Measurements from ENCODE around the gene STK10.

The STK10 gene

DNA sequence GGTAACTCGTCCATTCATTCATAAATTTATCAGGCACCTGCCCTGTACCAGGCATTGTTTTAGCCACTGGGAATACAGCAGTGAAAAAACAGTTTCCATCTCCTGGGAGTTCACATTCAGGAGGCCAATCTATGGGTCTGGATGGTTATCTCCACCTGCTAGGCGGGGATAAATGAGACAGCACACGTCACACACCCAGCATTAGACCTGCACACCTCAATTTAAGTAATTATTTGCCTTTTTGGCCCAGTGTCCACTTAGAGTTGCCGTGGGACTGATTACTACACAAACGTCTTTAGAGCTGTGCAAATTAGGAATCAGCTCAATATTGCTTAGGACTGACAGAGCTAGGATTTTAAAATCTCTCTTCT is 46.1 kb downstream of the STK10 start:
- no peak for DNase-seq

DNA sequence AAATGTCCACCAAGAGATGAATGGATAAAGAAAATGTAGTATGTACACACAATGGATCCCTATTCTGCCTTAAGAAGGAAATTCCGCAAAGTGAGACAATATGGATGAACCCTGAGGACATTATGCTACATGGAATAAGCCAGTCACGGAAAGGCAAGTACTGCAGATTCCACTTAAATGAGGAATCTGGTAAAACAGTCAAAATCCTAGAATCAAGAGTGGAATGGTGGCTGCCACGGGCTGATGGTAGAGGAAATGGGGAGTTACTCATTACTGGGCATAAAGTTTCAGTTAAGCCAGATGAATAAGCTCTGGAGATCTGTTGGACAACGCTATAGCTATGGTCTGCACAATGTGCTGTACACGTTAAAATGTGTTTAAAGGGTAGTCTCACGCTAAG is 47.2 kb downstream of the STK10 start:
- DNase-seq = no peak

DNA sequence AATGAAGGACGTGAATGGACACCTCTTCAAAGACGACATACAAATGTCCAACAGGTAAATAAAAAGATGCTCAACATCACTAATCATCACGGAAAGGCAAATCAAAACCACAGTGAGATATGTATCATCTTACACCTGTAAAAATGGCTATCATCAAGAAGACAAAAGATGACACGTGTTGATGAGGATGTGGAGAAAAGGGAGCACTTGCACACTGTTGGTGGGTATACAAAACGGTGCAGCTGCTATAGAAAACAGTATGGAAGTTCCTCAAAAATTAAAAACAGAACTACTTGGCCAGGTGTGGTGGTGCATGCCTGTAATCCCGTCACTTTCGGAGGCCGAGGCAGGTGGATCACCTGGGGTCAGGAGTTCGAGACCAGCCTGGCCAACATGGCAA is 47.9 kb downstream of the STK10 start:
- no peak for DNase-seq

DNA sequence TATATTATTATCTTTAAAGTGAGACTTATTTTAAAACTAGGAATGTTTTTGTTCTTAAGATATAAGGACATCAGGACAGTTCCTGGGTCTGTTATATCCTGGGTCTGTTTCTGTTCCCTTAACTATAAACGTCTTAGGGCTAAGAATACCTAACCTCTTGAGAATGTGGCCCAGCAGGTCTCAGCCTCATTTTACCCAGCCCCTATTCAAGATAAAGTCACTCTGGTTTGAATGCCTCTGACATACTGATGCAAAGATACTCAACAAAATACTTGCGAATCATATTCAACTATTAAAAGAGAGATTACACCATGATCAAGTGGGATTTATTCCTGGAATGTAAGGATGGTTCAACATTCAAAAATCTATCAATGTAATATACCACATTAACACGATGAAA is 51.0 kb downstream of the STK10 start:
- no peak for DNase-seq

DNA sequence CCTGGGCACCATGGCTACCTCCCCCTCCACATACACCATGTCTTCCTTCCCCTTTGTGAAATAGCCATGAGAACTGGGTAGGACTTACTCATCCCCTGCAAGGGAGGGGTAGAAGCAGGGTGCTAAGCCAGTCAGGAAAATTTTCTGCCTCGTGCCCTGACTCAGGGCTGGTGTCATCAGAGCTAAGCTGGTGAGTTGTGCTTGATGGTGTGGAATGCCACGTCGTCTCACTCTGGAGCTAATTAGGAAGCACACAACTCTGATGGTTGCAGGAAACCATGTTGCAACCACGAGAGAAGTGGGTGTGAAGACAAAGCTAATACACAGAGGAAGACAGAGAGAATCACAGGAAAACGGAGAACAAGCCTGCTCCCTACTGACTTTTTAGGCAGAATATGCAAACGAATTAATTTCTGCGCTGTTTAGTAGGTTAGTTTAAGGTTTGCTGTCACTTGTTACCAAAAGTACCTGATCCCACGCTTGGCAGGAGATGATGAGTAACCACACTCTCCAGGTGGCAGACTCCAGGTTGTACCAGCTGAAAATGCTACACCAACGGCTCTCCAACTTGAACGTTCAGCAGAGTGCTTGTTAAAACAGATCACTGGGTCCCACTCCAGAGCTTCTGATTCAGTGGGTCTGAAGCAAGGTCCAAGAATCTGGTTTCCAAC is 54.5 kb downstream of the STK10 start:
- DNase-seq = no peak

DNA sequence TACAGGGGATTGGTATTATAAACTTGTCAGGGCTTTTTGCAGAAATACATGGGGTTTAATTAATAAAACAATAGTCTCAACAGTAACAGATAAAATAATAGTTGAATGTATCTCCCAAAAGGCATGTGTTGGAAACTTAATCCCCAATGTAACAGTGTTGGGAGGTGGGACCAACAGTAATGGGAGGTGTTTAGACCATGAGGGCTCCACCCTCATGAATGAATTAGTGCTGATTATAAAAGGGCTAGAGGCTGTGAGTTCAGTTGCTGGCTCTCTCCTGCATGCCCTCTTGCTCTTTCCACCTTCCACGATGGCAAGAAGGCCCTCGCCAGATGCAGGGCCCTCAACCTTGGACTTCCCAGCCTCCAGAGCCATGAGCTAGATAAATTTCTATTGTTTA is 56.3 kb downstream of the STK10 start:
- DNase-seq = no peak

DNA sequence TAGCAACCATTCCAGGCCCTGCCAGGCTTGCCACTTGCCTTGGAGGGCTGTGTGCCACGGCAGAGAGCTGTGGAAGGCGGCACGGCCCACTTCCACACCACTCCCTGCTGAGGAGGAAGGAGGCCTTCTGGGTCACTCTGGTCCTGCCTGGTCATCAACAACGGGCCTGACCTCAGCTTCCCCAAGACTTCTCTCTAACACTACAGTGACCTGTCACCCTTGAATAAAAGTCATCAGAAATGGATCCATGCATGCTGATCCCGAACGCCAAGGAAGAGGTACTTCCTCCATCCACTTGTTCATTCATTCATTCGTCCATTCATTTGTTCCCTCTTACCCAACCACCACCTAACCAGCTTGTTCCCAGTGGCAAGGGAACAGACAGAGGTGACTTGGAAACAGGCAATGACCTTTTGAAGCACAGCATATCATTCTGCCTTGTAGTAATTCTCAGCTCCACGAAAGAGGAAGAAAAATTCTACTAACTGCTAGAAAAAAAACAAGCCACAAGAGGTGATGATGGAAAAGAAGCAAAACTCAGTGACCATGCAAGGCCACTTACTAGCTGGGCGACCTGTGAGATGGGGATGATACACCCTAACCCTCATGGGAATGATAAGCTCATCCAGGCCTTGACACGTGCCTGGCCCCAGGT is 58.6 kb downstream of the STK10 start:
- no peak for DNase-seq

DNA sequence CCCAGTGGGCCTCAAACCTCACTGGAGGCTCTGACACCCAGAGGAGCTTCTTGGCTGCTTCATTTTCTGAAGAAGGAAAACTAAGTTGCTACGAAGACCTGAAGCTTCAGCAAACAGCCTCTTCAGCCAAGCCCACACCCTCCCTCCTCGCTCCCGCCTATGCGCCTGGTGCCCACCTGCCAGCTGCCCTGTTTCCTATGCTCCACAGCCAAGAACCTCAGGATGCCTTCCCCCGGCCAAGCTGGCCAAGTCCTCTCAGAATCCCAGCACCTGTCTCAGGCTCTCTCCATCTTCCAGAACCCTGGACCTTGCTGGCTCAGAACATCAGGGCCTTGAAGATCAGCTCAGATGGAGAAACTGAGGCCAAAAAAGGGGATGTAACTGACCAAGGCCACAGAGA is 60.4 kb downstream of the STK10 start:
- no peak for DNase-seq

DNA sequence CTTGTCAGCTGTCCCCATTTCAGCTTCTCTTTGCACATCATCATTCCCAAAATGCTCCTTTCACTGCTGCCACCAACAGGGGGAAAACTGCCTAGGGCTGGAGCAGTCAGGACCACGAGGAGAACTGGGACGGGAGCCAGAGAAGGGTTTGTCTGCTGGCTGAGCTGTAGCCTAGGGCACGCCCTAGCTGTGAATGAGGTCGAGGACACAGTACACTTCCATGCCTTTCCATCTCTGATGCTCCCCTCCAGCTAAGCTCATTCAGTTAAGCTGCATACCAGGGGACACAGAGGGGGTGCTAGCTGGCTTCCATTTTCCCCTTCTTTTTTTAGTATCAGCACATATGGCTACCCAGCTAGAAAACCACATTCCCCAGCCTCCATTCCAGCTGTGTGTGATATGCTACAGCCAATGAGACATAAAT is 64.7 kb downstream of the STK10 start:
- peak; percentile 26 to 59 for DNase-seq

DNA sequence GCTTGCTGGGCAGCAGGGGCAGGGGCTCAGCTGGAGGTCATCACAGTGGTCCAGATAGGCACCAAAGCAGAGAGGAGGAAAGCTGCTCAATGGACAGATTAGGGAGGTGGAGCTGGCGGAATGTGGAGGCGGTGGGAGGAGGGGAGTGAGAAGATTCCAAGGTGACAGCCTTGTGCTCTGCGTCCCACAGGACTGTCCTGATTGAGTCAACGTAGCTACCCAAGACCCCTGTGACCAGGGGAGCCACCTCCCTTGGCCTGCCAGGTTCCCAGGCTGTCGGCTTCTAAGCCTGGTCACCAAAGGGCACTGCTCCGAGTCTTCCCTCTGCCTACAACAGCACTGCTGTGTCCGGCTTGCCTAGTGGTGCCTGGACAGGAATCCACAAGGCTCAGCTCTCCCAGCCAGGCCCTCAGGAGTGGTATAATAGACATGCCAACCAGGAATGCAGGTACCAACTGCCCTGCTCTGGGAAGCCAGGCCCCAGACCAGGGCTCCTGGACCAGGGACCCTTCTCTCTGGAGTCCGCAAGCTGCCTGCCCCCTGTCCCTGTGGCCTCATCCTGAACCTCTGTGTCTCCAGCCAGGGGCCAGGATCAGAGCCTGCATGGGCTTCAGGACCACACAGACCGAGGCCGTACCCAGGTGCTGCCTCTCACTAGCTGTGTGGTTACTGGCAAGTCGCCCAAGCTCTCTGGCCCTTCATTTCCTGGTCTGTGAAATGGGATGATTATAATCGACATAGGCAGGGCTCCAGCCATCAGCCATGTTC is 67.9 kb downstream of the STK10 start:
- no peak for DNase-seq

DNA sequence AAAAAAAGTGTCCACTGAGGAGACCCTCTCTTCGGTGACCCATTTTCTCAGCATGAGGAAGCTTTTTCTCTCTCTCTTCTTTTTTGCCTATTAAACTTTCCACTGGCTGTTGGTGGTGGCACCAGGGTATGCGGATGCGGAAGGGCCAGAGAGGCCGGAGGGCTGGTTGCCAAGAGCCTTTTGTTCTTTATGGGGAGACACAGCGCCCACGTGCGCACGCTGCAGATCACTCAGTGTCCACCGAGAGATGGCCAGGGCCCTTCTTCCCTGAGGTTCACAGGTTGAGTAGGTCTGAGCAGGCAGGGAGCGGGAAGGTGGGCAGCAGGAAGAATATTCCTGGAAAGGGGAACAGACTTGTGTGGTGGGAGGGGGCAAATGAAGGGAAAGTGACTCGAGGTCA is 69.1 kb downstream of the STK10 start:
- DNase-seq = no peak

DNA sequence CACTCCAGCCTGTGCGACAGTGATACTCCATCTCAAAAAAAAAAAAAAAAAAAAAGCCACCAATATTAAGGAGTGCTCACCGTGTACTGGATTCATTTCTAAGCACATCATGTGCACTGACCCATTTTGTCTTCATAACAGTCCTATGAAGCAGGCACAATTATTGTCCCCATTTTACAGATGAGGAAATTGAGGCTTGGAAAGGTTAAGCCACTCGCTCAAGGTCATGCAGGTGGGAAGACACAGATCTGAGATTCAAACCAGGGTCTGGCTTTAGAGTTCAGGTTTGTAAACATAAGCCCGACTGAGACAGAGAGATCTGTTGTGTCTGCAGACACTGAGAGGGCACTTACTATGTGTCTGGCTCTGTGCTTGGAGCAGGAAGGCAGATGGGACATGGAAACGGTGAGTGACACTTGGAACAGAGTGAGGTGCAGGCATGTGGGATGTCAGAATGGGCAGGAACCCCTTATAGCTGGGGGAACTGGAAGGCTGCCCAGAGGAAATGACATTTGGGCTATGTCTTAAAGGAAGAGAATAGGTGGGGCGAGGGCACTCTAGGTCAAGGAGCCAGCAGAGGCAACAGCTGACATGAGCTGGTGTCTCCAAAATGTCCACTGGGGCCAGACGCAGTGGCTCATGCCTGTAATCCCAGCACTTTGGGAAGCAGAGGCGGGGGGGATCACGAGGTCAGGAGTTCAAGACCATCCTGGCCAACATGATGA is 69.9 kb downstream of the STK10 start:
- DNase-seq = no peak

DNA sequence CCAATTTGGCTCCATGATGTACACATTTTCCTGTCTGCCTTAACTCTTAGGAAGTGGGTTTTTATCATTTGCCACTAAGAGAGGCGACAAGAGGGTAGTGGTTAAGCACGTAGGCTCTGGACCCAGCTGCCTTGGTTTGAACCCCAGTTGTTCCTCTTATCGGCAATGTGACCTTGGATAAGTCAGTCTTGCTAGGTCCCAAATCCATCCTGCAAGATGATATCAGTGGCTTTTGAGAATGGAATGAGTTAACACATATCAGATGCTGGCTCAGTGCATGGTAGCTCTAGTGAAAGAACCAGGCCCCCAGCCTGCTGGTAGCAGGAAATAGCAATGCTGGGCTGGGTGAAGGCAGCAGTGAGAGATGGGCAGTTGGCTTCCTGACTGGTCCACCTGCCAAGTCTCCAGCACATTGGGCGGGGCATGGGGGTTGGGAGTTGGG is 72.5 kb downstream of the STK10 start:
- DNase-seq = no peak

DNA sequence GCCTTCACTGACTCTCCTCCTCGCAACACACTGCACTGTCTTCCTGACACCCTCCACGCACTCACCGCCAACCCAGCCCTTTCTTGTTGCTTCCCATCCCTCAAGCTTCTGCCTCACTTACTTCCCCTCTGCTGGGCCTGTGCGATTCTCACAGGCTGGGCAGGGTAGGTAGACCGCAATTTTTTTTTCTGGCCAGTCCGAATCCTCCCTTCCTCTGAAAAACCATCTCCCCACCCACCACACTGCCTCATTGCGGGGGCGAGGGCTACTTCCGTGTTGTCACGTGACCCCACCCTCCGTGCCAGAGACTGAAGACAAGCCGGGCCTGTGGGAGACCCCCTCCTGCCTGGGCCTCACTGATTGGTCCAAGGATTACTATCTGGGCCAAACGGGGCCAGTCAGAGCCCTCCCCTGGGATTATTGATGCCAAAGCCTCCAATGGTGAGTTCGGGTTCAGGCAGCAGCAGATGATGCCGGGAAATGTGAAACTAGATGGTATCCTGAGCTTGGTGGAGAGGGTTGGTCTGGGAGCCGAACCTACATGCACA is 73.1 kb downstream of the STK10 start:
- DNase-seq = no peak

DNA sequence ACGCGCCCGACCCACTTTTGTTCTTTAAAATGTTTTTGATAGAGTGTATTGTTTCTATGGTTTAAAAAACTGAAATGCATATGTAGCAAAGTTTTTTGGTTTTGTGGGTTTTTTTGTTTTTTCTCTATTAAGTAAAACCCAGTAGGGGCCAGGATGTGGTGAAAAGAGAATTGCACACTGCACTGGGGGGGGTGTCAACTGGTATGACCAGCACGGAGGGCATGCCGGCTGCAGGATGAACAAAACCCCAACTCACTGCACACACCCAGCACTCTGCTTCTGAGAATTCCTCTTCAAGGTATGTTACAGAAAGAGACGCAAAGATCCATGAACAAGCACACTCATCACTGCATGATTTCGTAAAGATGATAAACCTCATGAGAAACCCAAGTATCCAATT is 75.0 kb downstream of the STK10 start:
- DNase-seq = no peak

DNA sequence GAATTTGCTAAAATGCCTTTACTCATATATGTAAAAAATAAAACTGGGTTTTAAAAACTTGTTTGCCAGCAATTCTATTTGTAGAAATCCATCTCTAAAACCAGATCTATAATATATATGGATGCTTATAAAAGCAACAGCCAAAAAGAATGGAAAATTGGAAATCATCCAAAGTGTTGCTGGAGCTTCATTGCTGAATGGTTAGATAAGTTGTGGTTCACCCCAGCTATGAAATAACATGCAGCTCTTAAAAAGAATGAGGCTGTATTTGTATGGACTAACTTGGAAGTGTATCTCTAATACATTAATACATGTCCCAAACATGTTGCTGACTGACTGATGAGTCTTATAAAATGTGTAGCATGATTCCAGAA is 76.2 kb downstream of the STK10 start:
- no peak for DNase-seq

DNA sequence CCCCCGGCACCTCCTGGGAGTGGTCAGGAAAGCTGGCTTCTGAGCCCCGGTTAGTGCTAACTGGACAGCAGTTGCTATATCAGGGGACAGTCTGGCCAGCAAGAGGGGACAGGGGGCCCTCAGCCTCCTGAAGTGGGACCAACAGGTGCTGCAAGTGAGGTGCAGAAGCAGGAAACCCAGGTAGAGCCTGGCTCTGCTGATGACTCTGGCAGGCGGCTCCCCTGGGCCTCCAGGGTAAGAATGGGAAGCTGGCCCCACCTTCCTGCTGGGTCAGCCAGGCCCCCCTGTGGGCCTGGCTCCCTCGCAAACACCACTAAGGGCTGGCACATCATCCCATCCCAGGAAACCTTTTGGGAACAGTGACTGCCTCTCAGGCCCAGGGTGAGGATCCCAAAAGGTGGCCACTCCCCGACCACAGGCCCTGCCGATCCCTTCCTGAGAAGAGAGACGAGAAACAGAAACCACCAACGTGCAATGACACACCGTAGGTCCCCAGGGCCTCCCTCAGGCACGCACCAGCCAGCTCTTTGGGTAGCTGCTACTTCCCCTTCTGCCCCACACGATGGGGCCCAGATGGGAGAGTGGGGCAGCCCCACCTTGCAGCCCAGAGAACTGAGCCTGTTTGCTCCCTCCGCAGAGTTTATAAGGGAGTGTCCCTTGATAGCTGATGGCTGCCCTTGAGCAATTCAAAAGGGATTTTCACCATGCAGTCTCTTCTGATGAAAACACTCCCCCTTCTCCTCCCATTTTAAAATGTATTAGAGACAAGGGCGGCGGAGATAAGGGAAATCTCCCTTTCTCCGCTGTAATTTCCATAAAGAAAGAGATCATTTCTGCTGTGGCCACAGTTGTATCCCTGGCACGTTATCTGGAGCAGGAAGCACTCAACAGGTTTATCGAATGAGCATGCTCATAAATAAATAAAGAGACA is 76.8 kb downstream of the STK10 start:
- DNase-seq = no peak

DNA sequence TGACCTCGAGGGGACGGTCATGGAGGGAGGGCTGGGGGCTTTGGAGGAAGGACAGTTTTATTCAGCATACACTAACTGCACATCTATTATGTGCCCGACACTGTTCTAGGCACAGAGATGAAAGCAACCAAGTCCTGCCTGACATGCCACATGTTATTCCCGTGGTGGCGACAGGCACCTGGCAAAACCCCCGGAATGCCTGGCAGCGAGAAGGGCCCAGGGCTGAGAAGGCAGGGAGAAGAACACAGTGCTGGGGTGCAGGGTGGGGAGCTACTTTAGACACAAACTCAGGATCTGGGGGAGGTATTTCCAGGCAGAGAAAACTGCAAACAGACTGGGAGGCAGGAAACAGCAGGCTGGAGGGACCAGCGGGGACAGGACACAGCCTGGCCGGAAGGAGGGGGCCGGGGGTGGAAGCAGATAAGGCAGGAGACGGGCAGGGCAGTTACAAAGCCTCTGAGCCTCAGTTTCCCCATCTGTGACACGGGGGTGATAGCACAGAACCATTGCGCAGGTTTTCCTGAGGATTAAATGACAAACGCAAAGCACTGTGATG is 77.7 kb downstream of the STK10 start:
- DNase-seq = no peak

DNA sequence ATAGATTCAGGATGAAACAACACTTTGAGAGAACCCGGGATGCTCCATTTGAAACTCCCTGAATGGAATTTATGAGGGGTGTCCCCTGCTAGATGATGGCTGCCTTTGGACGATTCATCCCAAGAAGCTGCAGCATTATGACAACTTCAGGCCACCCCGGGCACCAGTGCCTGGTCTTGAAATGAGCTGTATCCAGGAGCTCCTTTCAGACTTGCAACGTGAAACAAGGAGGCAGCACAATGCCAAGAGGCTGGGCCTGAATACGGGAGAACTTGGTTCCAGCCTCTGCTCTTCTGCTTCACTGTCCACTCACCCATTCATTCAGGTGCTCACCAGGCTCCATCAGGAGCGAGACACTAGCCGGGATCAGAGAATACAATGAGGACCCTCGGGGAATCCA is 78.3 kb downstream of the STK10 start:
- no peak for DNase-seq

DNA sequence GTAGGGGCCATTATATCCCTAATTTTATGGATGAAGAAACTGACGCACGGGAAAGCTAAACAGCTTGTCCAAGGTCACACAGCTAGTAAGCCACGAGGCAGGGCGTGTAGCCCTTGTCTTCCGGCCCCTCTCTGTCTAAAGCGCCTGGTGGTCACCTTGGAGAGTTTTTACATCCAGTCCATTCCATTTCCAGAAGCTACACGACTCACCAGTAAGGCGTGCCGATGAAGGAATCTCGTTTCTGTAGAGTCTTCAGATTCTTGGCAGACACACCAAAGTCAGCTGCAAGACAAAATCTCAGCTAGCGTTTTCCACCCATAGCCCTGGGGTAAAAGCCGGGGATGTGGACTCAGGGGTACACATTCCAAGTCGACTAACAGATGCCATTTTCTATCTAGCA is 80.5 kb downstream of the STK10 start:
- no peak for DNase-seq

DNA sequence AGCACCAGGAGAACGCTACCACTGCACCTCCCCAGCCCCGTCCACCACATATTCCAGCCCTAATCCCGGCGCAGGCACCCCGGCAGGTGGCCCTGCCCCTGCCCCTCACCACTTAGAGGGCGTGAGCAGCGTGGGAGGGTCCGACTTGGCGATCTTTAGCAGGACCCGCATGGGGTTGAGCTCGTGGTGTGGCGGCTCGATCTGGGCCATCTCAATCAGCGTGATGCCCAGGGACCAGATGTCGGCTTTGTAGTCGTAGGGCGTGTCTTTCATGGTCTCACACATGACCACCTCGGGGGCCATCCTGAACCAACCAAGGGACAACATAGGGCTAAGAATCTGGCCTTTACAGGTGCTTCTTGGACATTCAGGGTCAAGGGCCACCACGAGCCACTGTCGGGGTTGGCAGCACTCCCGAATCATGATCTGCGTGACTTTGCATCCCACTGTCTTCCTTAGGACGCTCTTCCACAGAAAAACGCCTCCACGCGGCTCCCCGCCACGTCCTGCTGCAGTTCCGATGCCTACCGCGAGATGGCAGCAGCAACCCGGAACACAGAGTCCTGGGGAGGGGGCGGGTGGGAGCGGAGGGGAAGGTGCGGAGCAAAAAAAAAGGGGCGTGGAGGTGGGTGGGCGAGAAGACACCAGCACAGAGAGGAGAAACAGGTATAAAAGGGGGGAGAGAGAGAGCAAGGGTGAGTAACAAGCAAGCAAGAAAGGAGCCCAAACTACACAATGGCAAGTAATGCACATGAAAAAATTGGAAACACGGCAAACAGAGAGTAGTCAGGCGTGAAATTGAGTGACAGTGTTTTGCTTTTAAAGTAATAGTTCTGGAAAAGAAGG is 81.3 kb downstream of the STK10 start:
- DNase-seq = peak; percentile 37 to 58

Data from hippocampal formation (tissue), 2 donors.